NCI-H2081 treated with DMSO at 0.1 percent for 48 hours (cell line): ENCODE measurements around the gene ARL15.

Experiments used
- DNase-seq: peaks from one replicate; lab custom pipeline; 2025; lab: John Stamatoyannopoulos, UW

The ARL15 gene

DNA sequence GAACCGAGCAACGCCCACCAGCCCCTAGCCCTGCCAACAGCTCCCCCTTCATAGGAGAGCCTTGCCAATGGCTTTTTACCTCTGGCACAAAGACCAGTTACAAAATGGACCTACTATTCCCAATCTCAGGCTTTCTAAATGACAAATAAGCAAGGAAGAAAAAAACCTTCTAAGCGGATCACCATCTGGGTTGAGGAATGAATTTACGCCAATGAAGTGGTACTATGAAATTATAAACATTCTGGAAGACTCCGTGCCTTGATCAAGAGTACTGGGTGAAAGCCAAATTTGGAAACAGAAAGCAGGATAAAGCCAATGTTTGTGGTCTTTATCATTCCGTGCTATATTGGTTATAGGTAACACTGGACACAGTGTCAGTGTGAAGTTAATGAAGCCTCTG lies 378.0 kb downstream of the ARL15 start:
- DNase-seq: no peak

DNA sequence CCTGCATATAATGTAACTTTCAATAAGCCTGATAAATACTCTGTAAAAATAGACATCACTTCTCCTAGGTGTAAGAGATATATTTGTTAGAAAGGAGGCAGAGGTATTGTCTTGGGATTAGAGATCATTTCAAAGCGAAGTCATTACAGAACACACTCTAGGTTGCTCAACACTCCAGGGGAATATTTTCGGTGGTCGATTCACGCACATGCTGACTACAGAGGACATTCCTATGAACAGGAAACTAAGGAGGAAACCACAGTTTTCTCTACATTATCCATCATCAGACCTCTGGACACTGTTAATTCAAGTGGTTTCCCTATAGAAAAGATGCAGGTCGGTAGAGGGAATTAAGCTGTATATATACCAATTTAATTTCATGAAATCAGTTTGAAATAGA lies 379.9 kb downstream of the ARL15 start:
- no peak for DNase-seq

DNA sequence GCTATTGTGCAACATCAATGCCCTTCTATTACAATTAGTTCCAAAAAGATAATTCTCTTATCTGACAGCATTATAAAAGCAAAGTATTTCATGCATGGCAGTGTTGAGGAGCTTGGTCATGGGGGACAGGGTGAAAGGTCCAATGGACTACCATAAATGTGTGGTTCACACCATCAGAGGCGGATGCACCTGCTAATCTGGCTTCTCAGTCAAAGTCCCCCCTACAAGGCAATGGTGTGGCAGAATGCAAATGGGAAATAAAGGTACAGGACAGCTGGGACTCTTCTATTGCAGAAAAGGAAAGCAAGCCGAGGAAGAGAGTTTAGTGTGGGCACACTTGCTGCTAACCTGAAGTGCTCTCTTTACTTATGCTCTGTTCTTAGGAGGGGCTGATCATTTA lies 380.8 kb downstream of the ARL15 start:
- DNase-seq: no peak

DNA sequence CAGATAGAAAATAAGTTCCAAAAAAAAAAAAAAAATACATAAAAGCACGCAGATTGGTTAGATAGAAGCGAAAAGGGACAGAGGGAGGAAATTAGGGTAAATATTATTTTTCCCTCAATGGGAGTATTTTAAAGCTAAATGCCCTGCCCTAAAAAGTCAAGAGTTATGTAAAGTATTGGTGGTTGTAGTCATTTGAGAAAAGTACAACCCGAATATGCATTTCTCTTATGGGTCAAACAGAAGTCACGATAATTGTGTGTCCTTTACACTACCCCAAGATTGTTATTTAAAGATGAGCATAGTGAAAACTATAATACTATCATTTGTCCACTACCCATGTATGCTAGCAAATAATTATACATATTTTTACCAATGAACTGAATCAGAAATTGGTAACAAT lies 381.2 kb downstream of the ARL15 start:
- DNase-seq: no peak

DNA sequence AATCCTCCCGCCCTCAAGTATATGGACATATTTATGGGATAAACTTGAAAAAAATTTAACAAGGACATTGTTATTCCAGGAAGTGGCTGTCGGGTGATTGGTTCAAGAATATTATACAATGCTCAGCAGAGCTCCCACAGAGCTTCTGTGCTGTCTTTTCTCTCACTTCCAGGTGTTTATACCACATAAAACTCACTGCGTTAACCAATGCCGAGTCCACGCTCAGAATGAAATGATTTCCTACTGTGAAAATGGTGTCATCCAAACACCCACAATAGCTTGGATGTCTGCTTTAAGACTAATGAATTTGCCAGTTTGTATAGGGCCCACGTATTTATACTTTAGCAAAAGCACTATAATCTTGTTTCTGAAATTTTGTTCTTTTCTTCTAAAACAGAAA lies 381.7 kb downstream of the ARL15 start:
- no peak for DNase-seq

DNA sequence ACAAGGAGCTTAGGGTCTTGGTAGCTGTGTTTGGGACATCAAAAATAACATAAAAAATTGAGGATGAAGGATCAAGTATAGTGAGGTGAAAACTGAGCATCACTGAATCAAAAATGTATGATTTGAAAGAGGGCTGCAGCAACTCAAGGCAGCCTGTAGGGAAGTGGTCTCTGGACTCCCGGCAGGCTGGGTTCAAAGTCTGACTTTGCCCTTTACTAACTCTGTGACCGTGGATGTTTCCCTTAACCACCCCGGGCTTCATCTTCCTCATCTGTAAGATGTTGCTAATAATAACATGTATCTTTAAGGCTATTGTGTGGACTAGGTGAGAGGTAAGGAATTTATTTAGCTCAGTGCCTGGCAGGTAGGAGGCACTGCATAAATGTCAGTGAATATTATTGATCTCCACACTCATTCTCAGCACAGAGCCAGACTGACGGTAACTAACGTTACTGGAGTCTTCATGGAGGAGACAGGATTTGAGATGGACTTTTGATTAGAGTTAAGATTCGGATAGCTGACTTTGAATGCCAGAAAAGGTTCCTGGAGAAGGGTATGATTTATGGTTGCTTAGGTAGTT lies 382.6 kb downstream of the ARL15 start:
- DNase-seq: no peak

DNA sequence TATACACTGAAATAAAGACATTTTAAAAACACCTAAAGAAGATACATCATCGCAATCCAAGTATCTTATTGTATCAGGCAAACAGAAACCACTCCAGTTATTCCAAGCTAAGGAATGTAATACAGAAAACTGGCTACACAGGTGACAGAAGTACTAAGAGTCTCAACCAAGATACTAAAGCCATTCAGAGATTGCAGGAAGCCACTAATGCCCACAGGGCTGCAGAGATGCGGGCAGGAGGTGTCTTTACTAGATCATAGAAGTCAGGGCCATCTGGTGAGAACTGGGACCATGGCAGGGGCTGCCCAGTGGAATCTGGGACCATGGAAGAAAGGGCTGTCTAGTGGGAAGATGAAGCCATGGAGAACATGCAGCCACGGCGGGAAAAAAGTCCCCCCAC lies 384.3 kb downstream of the ARL15 start:
- no peak for DNase-seq

DNA sequence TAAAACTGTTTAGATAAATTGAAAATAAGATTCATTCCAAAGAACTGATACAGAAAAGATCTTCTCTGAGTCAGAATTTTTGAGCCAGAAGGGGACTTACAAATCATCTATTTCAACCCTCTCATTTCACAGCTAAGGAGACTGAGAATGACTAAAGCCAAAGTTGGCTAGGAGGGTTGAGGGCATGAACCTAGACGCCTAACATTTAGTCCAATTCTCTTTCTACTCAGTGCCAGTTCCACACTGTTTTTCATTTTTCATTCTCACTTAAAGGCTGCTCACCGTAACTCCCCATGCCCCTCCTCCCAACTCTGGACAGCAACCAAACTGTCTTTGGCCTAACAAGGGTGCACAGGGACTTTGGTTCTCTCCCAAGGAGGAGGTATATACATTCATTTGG lies 386.0 kb downstream of the ARL15 start:
- no peak for DNase-seq

DNA sequence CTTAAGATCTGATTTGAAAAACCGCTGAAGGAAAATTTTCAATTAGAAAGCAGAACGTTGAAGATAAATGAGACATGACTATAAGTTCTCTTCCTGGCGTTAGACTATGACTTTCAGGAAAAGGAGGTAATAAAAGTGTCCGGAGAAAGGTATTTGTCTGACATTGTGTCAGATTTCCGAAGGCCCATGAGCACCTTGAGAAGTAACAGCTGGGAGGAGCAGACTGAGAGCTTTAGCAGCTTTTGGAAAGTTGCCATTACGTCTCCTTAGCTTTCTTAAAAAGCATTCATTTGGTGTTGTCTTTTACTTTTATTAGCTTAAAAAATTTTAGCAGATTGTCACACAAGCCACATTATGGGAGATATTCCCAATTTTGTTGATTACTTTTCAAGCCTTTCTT lies 386.4 kb downstream of the ARL15 start:
- DNase-seq: no peak

DNA sequence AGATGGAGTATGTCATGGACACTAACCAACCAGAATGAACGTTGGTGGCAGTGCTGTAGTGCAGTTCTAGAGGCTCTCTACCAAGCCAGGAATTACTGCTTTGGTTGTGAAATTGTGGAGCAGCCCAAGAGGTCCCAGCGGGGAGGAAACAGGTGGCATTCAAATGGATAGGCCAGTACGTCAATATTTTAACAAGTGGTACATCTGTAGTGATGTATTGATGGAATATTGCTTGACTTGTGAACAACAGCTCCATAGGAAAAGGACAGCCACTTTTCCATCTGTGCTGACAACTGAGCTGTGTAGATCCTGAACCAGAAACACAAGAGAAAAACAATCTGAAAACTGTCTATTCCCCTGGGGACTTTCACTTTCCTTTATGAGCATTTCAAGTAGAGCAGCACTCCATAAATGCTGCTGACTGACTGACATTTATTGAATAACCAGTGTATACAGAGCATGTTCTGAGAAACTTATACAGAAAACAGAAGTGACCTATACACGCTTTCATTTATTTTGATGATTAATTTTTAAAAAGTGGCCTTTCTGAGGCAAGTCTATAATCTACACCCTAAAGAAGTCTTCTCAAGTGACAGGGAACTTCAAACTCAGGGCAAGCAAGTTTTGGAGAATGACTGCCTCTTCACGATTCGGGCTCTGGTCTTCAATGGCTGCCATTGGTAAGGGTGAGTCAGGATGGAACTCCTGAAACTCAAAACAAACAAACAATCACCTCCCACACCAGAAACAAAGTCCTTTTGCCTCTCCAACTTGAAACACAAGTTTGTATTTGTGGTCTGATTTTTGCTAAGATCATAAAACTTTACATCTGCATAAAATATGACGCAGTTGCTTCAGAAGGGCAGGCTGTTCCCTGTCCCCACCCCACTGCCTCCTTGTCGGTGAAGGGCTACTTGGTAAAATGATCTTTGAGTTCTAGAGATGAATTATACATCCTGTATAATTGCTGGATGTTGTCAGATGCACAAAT lies 387.6 kb downstream of the ARL15 start:
- DNase-seq: no peak

DNA sequence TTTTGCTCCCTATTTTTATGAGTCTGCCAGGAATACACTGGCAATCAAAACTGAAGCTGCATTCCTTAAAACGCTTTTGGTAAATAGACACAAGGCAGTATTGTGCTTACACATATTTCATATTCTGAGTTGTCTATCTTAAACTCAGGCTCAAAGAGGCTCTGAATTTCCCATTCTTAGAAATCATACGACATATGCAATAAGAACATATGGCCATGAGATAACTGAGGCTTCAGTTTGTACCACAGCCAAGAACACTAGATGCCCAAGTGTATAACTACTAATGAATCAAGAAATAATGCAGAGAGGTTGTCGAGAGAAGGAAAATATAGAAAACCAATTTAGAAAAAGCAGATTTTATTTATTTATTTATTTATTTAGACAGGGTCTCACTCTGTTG lies 392.5 kb downstream of the ARL15 start:
- no peak for DNase-seq

DNA sequence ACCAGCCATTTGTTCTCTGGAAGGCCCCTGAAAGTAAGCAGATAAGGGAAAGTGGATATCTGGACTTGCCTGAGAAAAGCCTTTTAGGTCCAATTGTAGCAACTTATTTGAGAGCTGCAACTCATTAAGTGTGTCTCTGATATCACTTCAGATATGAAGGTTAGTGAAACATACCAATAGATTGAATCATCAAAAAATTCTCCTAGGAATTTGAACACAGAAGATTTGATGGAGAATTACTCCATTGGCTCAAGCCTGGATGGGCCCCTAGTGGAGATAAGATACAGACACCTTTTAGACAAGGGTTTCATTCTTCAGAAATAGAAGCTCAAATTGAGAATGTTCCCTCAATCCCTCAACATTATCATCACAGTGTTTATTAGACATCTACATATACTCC lies 393.3 kb downstream of the ARL15 start:
- DNase-seq: no peak

DNA sequence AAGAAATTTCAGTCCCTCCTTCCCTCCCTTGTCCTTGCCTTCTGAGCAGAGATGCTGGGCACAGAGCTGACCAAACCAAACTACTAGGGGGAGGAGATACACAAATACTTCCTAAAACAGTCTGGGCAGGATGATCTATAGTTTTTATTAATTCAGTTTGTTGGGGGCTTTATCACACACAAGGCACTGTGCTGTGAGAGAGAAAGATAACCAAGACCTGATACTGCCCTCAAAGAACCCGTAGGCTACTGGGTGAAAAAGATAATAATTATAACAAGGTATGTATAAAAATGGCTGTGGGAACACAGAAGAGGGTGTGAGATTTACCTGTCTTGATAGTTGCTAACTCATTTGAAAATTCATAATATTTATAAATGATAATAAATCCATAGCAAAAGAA lies 395.3 kb downstream of the ARL15 start:
- no peak for DNase-seq

DNA sequence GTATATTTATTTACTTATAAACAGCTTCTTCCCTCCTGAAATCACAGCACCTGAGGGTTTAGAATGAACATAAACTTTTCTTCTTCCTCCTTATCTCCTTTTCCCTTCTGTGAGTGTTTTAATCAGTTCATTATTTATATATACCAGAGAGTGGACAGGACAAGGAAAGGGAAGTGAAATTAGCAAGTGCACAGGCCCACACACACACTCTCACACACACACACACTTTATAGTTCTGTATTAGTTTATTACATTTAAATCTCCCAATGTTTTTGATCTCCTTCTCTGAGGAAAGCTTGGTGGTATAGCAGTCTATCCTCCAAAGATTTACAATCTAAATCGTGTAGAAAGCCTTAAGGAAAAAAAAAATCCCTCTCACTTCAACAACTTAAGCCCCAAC lies 396.4 kb downstream of the ARL15 start:
- DNase-seq: no peak

DNA sequence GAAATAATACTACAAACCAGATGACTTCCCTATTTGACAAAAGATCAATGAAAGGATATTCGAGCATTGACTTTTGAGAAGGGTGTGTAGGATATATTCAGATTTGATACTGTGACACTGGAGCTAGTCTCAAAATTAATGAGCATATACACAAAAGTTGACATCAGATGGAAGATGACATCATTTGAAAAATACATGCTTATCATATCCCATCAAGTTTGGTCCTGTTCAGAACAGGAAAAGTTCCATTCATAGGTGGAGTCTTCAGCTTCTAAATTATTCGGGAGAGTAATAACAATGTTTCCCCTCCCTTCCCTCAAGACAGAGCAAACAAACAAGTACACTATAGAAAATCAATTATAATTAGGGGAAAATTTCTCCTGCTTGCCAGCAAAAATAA lies 401.6 kb downstream of the ARL15 start:
- DNase-seq: no peak

DNA sequence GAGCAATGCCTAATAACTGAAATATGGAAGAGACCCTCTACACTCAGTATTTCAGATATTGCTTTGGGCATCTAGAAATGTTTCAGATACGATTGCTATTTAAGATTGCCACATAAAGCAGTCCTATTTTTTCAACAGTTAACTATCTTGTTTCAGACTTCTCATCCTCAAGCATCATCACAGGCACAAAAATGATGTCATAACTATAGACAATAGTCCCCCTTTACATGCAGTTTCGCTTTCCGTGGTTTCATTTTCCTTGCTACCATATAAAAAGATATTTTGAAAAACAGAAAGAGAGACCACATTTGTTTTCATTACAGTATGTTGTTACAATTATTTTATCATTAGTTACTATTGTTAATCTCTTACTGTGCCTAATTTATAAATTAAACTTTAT lies 402.5 kb downstream of the ARL15 start:
- DNase-seq: no peak

DNA sequence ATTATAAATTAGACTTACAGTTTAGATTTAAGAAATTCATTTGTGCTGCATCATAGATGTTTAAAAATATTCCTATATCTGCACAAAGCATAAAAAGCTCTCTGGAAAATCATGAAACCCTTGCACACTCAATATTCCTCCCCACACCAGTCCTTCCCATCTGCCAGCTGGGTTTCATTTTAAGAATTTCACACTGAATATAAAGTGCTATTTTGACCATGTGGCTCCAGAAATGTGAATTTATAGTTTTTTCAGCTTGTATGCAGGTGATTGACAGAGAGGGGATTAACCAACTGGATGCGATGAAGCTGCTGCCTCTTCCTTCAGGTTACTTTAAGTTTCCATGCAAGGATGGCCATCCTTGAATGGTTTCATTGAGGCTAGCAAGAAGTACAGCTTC lies 403.6 kb downstream of the ARL15 start:
- no peak for DNase-seq

DNA sequence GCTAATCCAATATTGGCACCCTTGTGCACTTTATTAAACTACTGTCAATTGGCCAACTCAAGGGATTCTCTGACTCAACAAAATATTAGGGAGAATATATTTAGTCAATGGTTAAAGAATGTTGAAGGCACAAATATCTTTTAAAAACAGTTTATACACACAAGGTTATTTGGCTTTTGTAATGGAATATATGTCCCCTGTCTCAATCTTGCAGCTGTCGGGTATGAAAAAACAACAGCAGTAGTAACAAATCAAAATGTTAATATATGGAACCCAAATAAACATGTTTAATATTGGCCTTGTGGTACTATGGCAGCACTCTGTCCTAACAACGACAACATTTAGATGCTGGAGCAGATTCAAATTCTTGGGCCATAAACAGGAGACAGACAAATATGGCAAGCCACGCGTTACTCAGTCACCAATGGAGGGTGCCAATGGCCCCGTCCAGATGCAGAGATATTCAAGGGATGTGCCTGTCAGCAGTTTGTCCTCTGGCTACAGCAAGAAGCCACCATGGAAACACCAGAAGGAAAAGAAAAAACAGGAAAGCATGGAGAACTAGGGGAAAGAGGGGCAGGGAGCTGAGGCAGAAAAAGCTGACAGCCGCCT lies 408.0 kb downstream of the ARL15 start:
- no peak for DNase-seq

DNA sequence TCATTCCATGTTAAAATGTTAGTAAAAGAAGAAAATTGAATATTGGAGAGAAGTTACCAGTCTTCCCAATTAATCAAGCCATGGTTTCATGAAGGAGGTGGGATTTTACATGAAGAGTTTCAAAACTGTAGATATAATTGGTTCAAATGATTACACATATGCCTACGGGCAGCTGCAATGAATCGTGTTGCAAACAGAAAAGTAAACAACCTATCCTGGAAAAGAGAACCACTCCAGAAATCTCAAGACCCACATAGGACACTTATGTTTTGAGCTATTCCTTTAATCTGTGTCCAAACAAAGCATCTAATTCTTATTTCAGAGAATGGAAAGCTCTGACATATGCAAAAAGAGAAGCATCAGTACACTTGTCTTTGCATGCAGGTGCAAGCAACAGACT lies 409.7 kb downstream of the ARL15 start:
- DNase-seq: no peak

DNA sequence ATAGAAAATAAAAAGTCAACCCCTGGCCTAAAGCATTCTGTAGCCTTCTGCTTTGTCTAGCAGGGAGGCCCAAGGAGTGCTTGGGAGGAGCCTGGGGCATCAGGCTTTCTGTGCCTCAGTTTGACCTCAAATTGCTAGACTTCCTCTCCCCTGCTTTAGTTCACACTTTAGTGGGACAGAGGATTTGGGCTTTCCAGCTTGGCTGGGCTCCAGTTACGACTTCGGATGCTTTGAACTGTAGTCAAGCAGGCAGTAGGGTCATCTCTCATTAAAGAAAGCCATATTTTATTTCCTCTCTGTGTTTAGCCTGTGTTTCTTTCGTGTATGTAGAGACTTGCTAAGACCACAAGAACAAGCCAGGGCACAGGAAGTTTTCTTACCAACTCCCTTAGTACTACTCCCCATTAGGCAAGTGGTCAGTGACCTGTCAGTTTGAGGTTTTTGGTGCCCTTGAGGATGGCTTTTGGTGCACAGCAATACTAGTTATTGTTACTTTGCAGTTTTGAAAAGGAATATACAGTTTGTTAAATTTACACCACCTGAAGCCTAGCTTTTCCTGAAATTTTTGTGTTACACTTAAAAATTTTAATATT lies 415.2 kb downstream of the ARL15 start:
- no peak for DNase-seq

DNA sequence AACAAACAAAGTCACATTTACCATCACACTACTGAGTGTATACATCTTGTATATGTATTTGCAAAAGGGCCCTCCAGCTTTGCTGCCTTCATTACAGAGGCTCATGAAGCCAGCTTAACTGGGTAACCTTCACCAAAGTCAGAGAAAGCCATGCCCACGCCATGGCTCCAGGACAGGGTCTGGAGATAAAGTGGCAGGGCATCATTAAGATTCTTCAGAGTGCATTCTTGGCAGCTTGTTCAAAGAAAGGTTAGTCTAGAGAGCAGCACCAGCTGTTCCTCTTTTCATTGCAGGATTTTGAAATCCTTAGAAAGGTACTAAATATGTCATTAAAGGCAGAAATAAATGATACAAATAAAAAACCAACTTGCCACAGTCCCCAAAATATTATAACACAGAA lies 416.7 kb downstream of the ARL15 start:
- no peak for DNase-seq

DNA sequence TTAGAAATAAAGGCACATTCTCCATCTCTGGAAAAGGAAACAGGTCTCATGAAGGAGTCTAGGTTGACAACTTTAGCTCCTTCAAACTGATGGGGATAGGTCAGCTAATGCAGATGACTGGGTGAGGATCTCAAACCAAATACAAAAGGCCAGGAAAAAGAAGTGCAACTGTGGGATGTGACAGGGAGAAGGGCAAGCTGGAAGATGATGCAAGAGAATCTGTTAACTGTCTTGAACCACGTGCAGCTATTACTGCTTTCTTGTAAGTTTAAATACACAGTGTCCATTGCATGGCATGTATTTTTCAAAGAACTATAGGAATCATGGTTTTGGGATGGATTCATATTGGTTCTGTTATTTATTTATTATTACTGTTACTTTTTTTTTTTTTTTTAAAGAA lies 418.1 kb downstream of the ARL15 start:
- no peak for DNase-seq

DNA sequence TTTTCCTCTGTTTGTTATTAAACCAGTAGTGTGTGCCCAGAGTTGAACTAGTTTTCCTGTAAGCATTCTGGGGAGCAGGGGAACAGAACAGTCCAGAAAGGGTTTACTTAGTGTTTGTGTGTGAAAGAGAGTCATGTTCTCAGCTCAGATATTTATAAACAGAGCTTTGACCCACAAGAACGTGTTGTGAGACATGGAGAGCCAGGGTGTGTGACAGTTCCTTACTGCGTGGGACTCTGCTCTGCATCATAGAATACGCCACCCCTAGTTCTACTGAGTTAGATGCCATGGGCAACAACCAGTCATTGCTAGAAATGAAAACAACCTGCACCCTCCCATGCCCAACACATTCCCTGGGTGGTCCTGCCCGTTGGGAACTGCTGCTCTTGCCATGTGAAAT lies 419.2 kb downstream of the ARL15 start:
- DNase-seq: no peak
